ENCODE data around the gene SSU72.

SSU72 gene

DNA sequence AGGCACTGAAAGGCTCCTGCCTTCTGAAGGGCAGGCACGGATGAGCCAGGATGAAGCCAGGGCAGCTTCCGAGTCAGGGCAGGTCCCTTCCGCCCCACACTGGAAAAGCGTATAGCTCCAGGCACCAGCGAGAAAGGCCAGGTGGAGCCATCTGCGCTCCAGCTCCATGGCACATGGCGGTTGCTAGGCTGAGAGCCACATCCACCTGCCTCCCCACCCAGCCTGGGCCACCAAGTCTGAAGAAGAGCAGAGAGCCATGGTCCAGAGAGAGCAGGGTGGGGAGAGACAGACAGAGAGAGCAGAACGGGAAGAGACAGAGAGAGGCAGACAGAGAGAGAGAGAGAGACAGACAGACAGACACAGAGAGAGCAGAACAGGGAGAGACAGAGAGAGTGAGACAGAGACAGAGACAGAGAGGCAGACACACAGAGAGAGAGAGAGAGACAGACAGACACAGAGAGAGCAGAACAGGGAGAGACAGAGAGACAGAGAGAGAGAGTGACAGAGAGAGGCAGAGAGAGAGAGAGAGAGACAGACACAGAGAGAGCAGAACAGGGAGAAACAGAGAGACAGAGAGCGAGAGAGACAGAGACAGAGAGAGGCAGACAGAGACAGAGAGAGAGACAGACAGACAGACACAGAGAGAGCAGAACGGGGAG is 20.1 kb upstream of the SSU72 start:
- Histone ChIP-seq H2BK5ac (ENCODE audit: low read depth, low read length, poor library complexity) (no peak overlapping the region), H3K27ac (ENCODE audit: low read depth, low read length) (no peak overlapping the region), H3K9me3 (ENCODE audit: insufficient read depth, low read depth, low read length) (peaks cover 6% of the 10 kb centered on the region), H4K8ac (ENCODE audit: low read depth, low read length) (no peak overlapping the region), H4K91ac (ENCODE audit: low read depth, low read length) (no peak overlapping the region), H2AK5ac (ENCODE audit: low read length) (no peak overlapping the region), H3K79me2 (ENCODE audit: control insufficient read depth, insufficient read depth, low read length, poor library complexity) (no peaks in the 10 kb centered on the region), H3K27me3 (ENCODE audit: insufficient read depth, low read length) (peaks cover 14% of the 10 kb centered on the region), H3K4ac (ENCODE audit: low read depth, low read length) (no peak overlapping the region), H4K12ac (ENCODE audit: low read depth, low read length) (no peak overlapping the region), H3K14ac (ENCODE audit: low read length) (no peak overlapping the region), H3K9ac (ENCODE audit: low read length) (no peak overlapping the region), H3K4me2 (ENCODE audit: low read length) (no peak overlapping the region), H3K18ac (ENCODE audit: low read length) (no peak overlapping the region), H2AFZ (ENCODE audit: insufficient read depth, low read length, poor library complexity) (no peak overlapping the region), H3K4me1 (ENCODE audit: control insufficient read depth in 1 of 2, insufficient read depth in 2 of 2, low read length in 2 of 2) (peaks cover 4 to 6% of the 10 kb centered on the region in 2 experiments), H2BK12ac (ENCODE audit: low read length) (no peak overlapping the region), H3K36me3 (ENCODE audit: control insufficient read depth in 1 of 2, insufficient read depth in 2 of 2, low read length in 2 of 2) (no peaks in the 10 kb centered on the region), H2BK120ac (ENCODE audit: insufficient read depth, low read length, poor library complexity) (no peak overlapping the region), H3K4me3 (ENCODE audit: low read depth, low read length) (no peak overlapping the region), H3K79me1 (ENCODE audit: low read length) (no peaks in the 10 kb centered on the region), H3K23ac (ENCODE audit: low read length) (no peak overlapping the region)
- peak; percentile 47 to 48 for DNase-seq
- WGBS (ENCODE audit: extremely low coverage, insufficient coverage, insufficient read length) = no CpG with 5 or more reads among the region's 10 CpGs

GRCh38 chr1:1593834-1594601 is 19.4 kb upstream of the SSU72 start:
- Histone ChIP-seq H3K79me1 (ENCODE audit: low read length) (no peaks in the 10 kb centered on the region), H3K9ac (ENCODE audit: low read length) (no peak overlapping the region), H3K27me3 (ENCODE audit: insufficient read depth, low read length) (peaks cover 7% of the 10 kb centered on the region), H2BK120ac (ENCODE audit: insufficient read depth, low read length, poor library complexity) (no peak overlapping the region), H3K23ac (ENCODE audit: low read length) (no peak overlapping the region), H2BK5ac (ENCODE audit: low read depth, low read length, poor library complexity) (no peak overlapping the region), H2AFZ (ENCODE audit: insufficient read depth, low read length, poor library complexity) (no peak overlapping the region), H4K12ac (ENCODE audit: low read depth, low read length) (no peak overlapping the region), H3K9me3 (ENCODE audit: insufficient read depth, low read depth, low read length) (peaks cover 3% of the 10 kb centered on the region), H3K36me3 (ENCODE audit: control insufficient read depth in 1 of 2, insufficient read depth in 2 of 2, low read length in 2 of 2) (no peaks in the 10 kb centered on the region), H3K4me3 (ENCODE audit: low read depth, low read length) (no peak overlapping the region), H3K79me2 (ENCODE audit: control insufficient read depth, insufficient read depth, low read length, poor library complexity) (no peaks in the 10 kb centered on the region), H3K14ac (ENCODE audit: low read length) (no peak overlapping the region), H3K18ac (ENCODE audit: low read length) (no peak overlapping the region), H2BK12ac (ENCODE audit: low read length) (no peak overlapping the region), H2AK5ac (ENCODE audit: low read length) (no peak overlapping the region), H4K91ac (ENCODE audit: low read depth, low read length) (no peak overlapping the region), H3K4me2 (ENCODE audit: low read length) (no peak overlapping the region), H4K8ac (ENCODE audit: low read depth, low read length) (no peak overlapping the region), H3K4ac (ENCODE audit: low read depth, low read length) (no peak overlapping the region), H3K4me1 (ENCODE audit: control insufficient read depth in 1 of 2, insufficient read depth in 2 of 2, low read length in 2 of 2) (peaks cover 0 to under 1% of the 10 kb centered on the region in 2 experiments), H3K27ac (ENCODE audit: low read depth, low read length) (no peak overlapping the region)
- WGBS (ENCODE audit: extremely low coverage, insufficient coverage, insufficient read length) = no CpG with 5 or more reads among the region's 24 CpGs
- no peak for DNase-seq

DNA sequence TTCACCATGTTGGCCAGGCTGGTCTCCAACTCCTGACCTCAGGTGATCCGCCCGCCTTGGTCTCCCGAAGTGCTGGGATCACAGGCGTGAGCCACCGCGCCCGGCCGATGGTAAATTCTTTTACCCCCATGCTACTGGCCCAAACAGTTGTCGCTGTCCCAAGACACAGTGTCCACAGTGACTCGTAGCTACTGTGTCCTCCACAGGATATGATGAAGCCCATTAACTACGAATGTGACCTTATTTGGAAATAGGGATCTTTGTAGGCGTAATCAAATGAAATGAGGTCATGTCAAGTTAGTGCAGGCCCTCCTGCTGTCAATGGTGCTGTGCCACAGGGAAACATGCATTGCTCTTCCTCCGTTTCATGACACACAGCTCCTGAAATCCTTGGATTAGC is 16.8 kb upstream of the SSU72 start:
- H3K18ac ChIP-seq (ENCODE audit: low read length) = no peak overlapping the region
- no peak for DNase-seq
- no peaks in the 10 kb centered on the region for H3K4me1 ChIP-seq (ENCODE audit: control insufficient read depth in 1 of 2, insufficient read depth in 2 of 2, low read length in 2 of 2)
- no peak overlapping the region for H4K12ac ChIP-seq (ENCODE audit: low read depth, low read length)
- H4K91ac ChIP-seq (ENCODE audit: low read depth, low read length) = no peak overlapping the region
- no peaks in the 10 kb centered on the region for H3K79me2 ChIP-seq (ENCODE audit: control insufficient read depth, insufficient read depth, low read length, poor library complexity)
- no peak overlapping the region for H3K4ac ChIP-seq (ENCODE audit: low read depth, low read length)
- H3K27me3 ChIP-seq (ENCODE audit: insufficient read depth, low read length) = no peaks in the 10 kb centered on the region
- H3K9me3 ChIP-seq (ENCODE audit: insufficient read depth, low read depth, low read length) = peaks cover 2% of the 10 kb centered on the region
- H2AK5ac ChIP-seq (ENCODE audit: low read length) = no peak overlapping the region
- no peaks in the 10 kb centered on the region for H3K36me3 ChIP-seq (ENCODE audit: control insufficient read depth in 1 of 2, insufficient read depth in 2 of 2, low read length in 2 of 2)
- no peak overlapping the region for H3K23ac ChIP-seq (ENCODE audit: low read length)
- H4K8ac ChIP-seq (ENCODE audit: low read depth, low read length) = no peak overlapping the region
- H3K14ac ChIP-seq (ENCODE audit: low read length) = no peak overlapping the region
- H3K4me2 ChIP-seq (ENCODE audit: low read length) = no peak overlapping the region
- no peak overlapping the region for H2BK120ac ChIP-seq (ENCODE audit: insufficient read depth, low read length, poor library complexity)
- no peak overlapping the region for H3K27ac ChIP-seq (ENCODE audit: low read depth, low read length)
- H3K79me1 ChIP-seq (ENCODE audit: low read length) = no peaks in the 10 kb centered on the region
- H2BK5ac ChIP-seq (ENCODE audit: low read depth, low read length, poor library complexity) = no peak overlapping the region
- H3K9ac ChIP-seq (ENCODE audit: low read length) = no peak overlapping the region
- no peak overlapping the region for H2BK12ac ChIP-seq (ENCODE audit: low read length)
- H2AFZ ChIP-seq (ENCODE audit: insufficient read depth, low read length, poor library complexity) = no peak overlapping the region
- no CpG with 5 or more reads among the region's 13 CpGs for WGBS (ENCODE audit: extremely low coverage, insufficient coverage, insufficient read length)
- no peak overlapping the region for H3K4me3 ChIP-seq (ENCODE audit: low read depth, low read length)

DNA sequence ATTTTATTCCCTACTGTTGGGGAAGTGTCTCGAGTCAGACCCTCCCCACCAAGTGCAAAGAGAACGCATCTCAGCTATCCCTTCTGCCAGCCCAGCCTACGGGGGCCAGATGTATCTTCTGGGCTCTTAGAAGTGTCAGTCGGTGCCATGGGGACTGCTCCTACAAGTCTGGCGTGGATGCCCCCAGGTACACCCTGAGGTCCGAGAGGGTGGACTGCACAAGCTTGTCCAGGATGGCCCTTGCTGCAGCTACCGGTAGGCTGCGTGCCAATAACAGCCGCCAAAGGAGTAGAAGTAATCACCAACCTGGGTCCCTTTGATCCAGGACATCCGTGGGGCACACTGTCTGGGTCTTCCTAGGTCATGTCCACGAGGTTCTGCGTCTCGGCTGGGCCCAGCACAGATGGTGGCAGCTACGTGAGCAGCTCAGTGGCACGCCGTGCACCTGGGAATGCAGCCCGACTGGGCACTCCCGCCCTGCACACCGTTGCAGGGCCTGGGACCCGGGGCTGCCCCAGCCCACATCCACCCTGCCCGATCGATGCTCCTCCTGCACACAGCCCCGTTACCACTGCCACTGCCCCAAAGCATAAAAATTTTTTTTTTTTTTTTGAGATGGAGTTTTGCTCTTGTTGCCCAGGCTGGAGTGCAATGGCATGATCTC is 8.8 kb upstream of the SSU72 start:
- Histone ChIP-seq H3K79me2 (ENCODE audit: control insufficient read depth, insufficient read depth, low read length, poor library complexity) (no peaks in the 10 kb centered on the region), H2BK5ac (ENCODE audit: low read depth, low read length, poor library complexity) (no peak overlapping the region), H3K4me2 (ENCODE audit: low read length) (no peak overlapping the region), H3K36me3 (ENCODE audit: control insufficient read depth in 1 of 2, insufficient read depth in 2 of 2, low read length in 2 of 2) (no peaks in the 10 kb centered on the region), H3K9me3 (ENCODE audit: insufficient read depth, low read depth, low read length) (peaks cover 2% of the 10 kb centered on the region), H4K91ac (ENCODE audit: low read depth, low read length) (no peak overlapping the region), H3K14ac (ENCODE audit: low read length) (no peak overlapping the region), H3K27me3 (ENCODE audit: insufficient read depth, low read length) (no peaks in the 10 kb centered on the region), H2AK5ac (ENCODE audit: low read length) (no peak overlapping the region), H4K8ac (ENCODE audit: low read depth, low read length) (no peak overlapping the region), H3K9ac (ENCODE audit: low read length) (no peak overlapping the region), H3K79me1 (ENCODE audit: low read length) (no peaks in the 10 kb centered on the region), H3K4me1 (ENCODE audit: control insufficient read depth in 1 of 2, insufficient read depth in 2 of 2, low read length in 2 of 2) (no peaks in the 10 kb centered on the region), H3K18ac (ENCODE audit: low read length) (no peak overlapping the region), H3K27ac (ENCODE audit: low read depth, low read length) (no peak overlapping the region), H3K23ac (ENCODE audit: low read length) (no peak overlapping the region), H2BK12ac (ENCODE audit: low read length) (no peak overlapping the region), H2AFZ (ENCODE audit: insufficient read depth, low read length, poor library complexity) (no peak overlapping the region), H4K12ac (ENCODE audit: low read depth, low read length) (no peak overlapping the region), H3K4ac (ENCODE audit: low read depth, low read length) (no peak overlapping the region), H3K4me3 (ENCODE audit: low read depth, low read length) (no peak overlapping the region), H2BK120ac (ENCODE audit: insufficient read depth, low read length, poor library complexity) (no peak overlapping the region)
- no CpG with 5 or more reads among the region's 23 CpGs for WGBS (ENCODE audit: extremely low coverage, insufficient coverage, insufficient read length)
- peak; percentile 38 to 56 for DNase-seq
